ENCODE results near the gene DVL1.

DVL1 gene

GRCh38 chr1:1329304-1330210, 19.7 kb downstream of the DVL1 start:
- TF ChIP-seq CTCF (IDR thresholded peaks at IDR 0.05; ENCODE audit: low read depth, low read length), result no peak
- Histone ChIP-seq H3K4me3 (ENCODE audit: low read depth, low read length) (no peak overlapping the region), H3K27ac (no peak overlapping the region), H3K36me3 (peaks cover 15% of the 10 kb centered on the region), H3K9me3 (ENCODE audit: severe bottlenecking) (no peaks in the 10 kb centered on the region), H3K27me3 (ENCODE audit: insufficient read depth, low read depth, severe bottlenecking) (no peaks in the 10 kb centered on the region)
- no peak for DNase-seq

GRCh38 chr1:1328254-1328653, 21.0 kb downstream of the DVL1 start:
- no peak for DNase-seq
- TF ChIP-seq CTCF (IDR thresholded peaks at IDR 0.05; ENCODE audit: low read depth, low read length), result no peak

GRCh38 chr1:1327291-1327690, 21.9 kb downstream of the DVL1 start:
- Histone ChIP-seq H3K27me3 (ENCODE audit: insufficient read depth, low read depth, severe bottlenecking) (no peaks in the 10 kb centered on the region), H3K36me3 (peaks cover 16% of the 10 kb centered on the region), H3K27ac (no peak overlapping the region)

More at GRCh38 chr1:1328254-1328653, 21.0 kb downstream of the DVL1 start:
- no peaks in the 10 kb centered on the region for H3K27me3 ChIP-seq (ENCODE audit: insufficient read depth, low read depth, severe bottlenecking)
- H3K27ac ChIP-seq, result no peak overlapping the region
- H3K9me3 ChIP-seq (ENCODE audit: severe bottlenecking), result no peaks in the 10 kb centered on the region
- no peak overlapping the region for H3K4me3 ChIP-seq (ENCODE audit: low read depth, low read length)
- H3K36me3 ChIP-seq, result peaks cover 10% of the 10 kb centered on the region

GRCh38 chr1:1326075-1326605, 23.1 kb downstream of the DVL1 start:
- TF ChIP-seq CTCF (IDR thresholded peaks at IDR 0.05; ENCODE audit: low read depth, low read length), result no peak
- Histone ChIP-seq H3K27me3 (ENCODE audit: insufficient read depth, low read depth, severe bottlenecking) (no peaks in the 10 kb centered on the region), H3K27ac (no peak overlapping the region), H3K36me3 (peaks cover 26% of the 10 kb centered on the region), H3K4me3 (ENCODE audit: low read depth, low read length) (no peak overlapping the region), H3K9me3 (ENCODE audit: severe bottlenecking) (no peaks in the 10 kb centered on the region)
- DNase-seq, result no peak

More at GRCh38 chr1:1327291-1327690, 21.9 kb downstream of the DVL1 start:
- no peak for DNase-seq
- Histone ChIP-seq H3K4me3 (ENCODE audit: low read depth, low read length) (no peak overlapping the region), H3K9me3 (ENCODE audit: severe bottlenecking) (no peaks in the 10 kb centered on the region)
- TF ChIP-seq CTCF (IDR thresholded peaks at IDR 0.05; ENCODE audit: low read depth, low read length), result no peak

GRCh38 chr1:1325288-1326074, 23.7 kb downstream of the DVL1 start:
- Histone ChIP-seq H3K27me3 (ENCODE audit: insufficient read depth, low read depth, severe bottlenecking) (no peaks in the 10 kb centered on the region), H3K9me3 (ENCODE audit: severe bottlenecking) (no peaks in the 10 kb centered on the region), H3K4me3 (ENCODE audit: low read depth, low read length) (peak overlapping the region; percentile 93), H3K27ac (peak overlapping the region; percentile 94), H3K36me3 (peaks cover 33% of the 10 kb centered on the region)
- no peak for TF ChIP-seq CTCF (IDR thresholded peaks at IDR 0.05; ENCODE audit: low read depth, low read length)
- DNase-seq, result no peak
